ENCODE results near the gene GRIN3A.
"Not testable (repeated sequence)": the region's sequence is repeated elsewhere in the genome, so short reads cannot be mapped to it uniquely, and the experiment has no call there.

Gene GRIN3A

GRCh38 chr9:101562966-101563365 is 175.5 kb downstream of the GRIN3A start:
- Histone ChIP-seq H3K9me3 (ENCODE audit: control insufficient read depth in 2 of 2, low read length in 2 of 2) (no peaks in the 10 kb centered on the region), H3K4me1 (ENCODE audit: control insufficient read depth, insufficient read depth, low read length) (no peaks in the 10 kb centered on the region), H3K27me3 (ENCODE audit: control insufficient read depth in 1 of 2, insufficient read depth in 2 of 2, low read length in 2 of 2) (no peaks in the 10 kb centered on the region), H3K36me3 (ENCODE audit: control insufficient read depth in 2 of 2, insufficient read depth in 2 of 2, low read length in 2 of 2) (peaks cover 44 to 48% of the 10 kb centered on the region in 2 donors), H3K9ac (ENCODE audit: low read length in 2 of 2) (no peak overlapping the region), H3K27ac (ENCODE audit: low read length) (no peak overlapping the region), H3K4me3 (ENCODE audit: low read length in 2 of 2) (no peak overlapping the region)

- H3K4me3 ChIP-seq (ENCODE audit: low read length in 2 of 2) = no peak overlapping the region
- no peaks in the 10 kb centered on the region for H3K9me3 ChIP-seq (ENCODE audit: control insufficient read depth in 2 of 2, low read length in 2 of 2)
- no peak overlapping the region for H3K9ac ChIP-seq (ENCODE audit: low read length in 2 of 2)
- H3K4me1 ChIP-seq (ENCODE audit: control insufficient read depth, insufficient read depth, low read length) = no peaks in the 10 kb centered on the region
- H3K27me3 ChIP-seq (ENCODE audit: control insufficient read depth in 1 of 2, insufficient read depth in 2 of 2, low read length in 2 of 2) = no peaks in the 10 kb centered on the region
- peaks cover 48 to 53% of the 10 kb centered on the region in 2 donors for H3K36me3 ChIP-seq (ENCODE audit: control insufficient read depth in 2 of 2, insufficient read depth in 2 of 2, low read length in 2 of 2)
- H3K27ac ChIP-seq (ENCODE audit: low read length) = no peak overlapping the region
Observed at GRCh38 chr9:101561740-101562139, 176.7 kb downstream of the GRIN3A start.

GRCh38 chr9:101549472-101550098 is 188.9 kb downstream of the GRIN3A start:
- not testable (repeated sequence) for H3K9me3 ChIP-seq (ENCODE audit: control insufficient read depth in 2 of 2, low read length in 2 of 2); H3K4me1 ChIP-seq (ENCODE audit: control insufficient read depth, insufficient read depth, low read length); H3K4me3 ChIP-seq (ENCODE audit: low read length in 2 of 2); H3K27ac ChIP-seq (ENCODE audit: low read length); H3K9ac ChIP-seq (ENCODE audit: low read length in 2 of 2); H3K27me3 ChIP-seq (ENCODE audit: control insufficient read depth in 1 of 2, insufficient read depth in 2 of 2, low read length in 2 of 2)
- peaks cover 54 to 63% of the 10 kb centered on the region in 2 donors for H3K36me3 ChIP-seq (ENCODE audit: control insufficient read depth in 2 of 2, insufficient read depth in 2 of 2, low read length in 2 of 2)

GRCh38 chr9:101543098-101543735 is 195.2 kb downstream of the GRIN3A start:
- H3K9me3 ChIP-seq (ENCODE audit: control insufficient read depth in 2 of 2, low read length in 2 of 2) = no peaks in the 10 kb centered on the region
- H3K27me3 ChIP-seq (ENCODE audit: control insufficient read depth in 1 of 2, insufficient read depth in 2 of 2, low read length in 2 of 2) = no peaks in the 10 kb centered on the region
- no peak overlapping the region for H3K27ac ChIP-seq (ENCODE audit: low read length)
- H3K4me1 ChIP-seq (ENCODE audit: control insufficient read depth, insufficient read depth, low read length) = no peaks in the 10 kb centered on the region
- H3K9ac ChIP-seq (ENCODE audit: low read length in 2 of 2) = no peak overlapping the region
- peaks cover 32% of the 10 kb centered on the region in 2 donors for H3K36me3 ChIP-seq (ENCODE audit: control insufficient read depth in 2 of 2, insufficient read depth in 2 of 2, low read length in 2 of 2)
- no peak overlapping the region for H3K4me3 ChIP-seq (ENCODE audit: low read length in 2 of 2)

- no peak overlapping the region for H3K4me3 ChIP-seq (ENCODE audit: low read length in 2 of 2)
- no peaks in the 10 kb centered on the region for H3K9me3 ChIP-seq (ENCODE audit: control insufficient read depth in 2 of 2, low read length in 2 of 2)
- H3K27ac ChIP-seq (ENCODE audit: low read length) = no peak overlapping the region
- no peaks in the 10 kb centered on the region for H3K4me1 ChIP-seq (ENCODE audit: control insufficient read depth, insufficient read depth, low read length)
- peaks cover 22% of the 10 kb centered on the region in 2 donors for H3K36me3 ChIP-seq (ENCODE audit: control insufficient read depth in 2 of 2, insufficient read depth in 2 of 2, low read length in 2 of 2)
- no peaks in the 10 kb centered on the region for H3K27me3 ChIP-seq (ENCODE audit: control insufficient read depth in 1 of 2, insufficient read depth in 2 of 2, low read length in 2 of 2)
- no peak overlapping the region for H3K9ac ChIP-seq (ENCODE audit: low read length in 2 of 2)
Observed at GRCh38 chr9:101540069-101540468, 198.4 kb downstream of the GRIN3A start.

GRCh38 chr9:101536938-101537337 is 201.5 kb downstream of the GRIN3A start:
- H3K27ac ChIP-seq (ENCODE audit: low read length) = no peak overlapping the region
- H3K27me3 ChIP-seq (ENCODE audit: control insufficient read depth in 1 of 2, insufficient read depth in 2 of 2, low read length in 2 of 2) = no peaks in the 10 kb centered on the region
- no peak overlapping the region for H3K9ac ChIP-seq (ENCODE audit: low read length in 2 of 2)
- H3K36me3 ChIP-seq (ENCODE audit: control insufficient read depth in 2 of 2, insufficient read depth in 2 of 2, low read length in 2 of 2) = peaks cover 20 to 22% of the 10 kb centered on the region in 2 donors
- no peaks in the 10 kb centered on the region for H3K4me1 ChIP-seq (ENCODE audit: control insufficient read depth, insufficient read depth, low read length)
- H3K9me3 ChIP-seq (ENCODE audit: control insufficient read depth in 2 of 2, low read length in 2 of 2) = no peaks in the 10 kb centered on the region
- no peak overlapping the region for H3K4me3 ChIP-seq (ENCODE audit: low read length in 2 of 2)

- Histone ChIP-seq H3K27ac (ENCODE audit: low read length) (no peak overlapping the region), H3K9ac (ENCODE audit: low read length in 2 of 2) (no peak overlapping the region)
Observed at GRCh38 chr9:101536351-101536750, 202.1 kb downstream of the GRIN3A start.

GRCh38 chr9:101533334-101534204 is 204.9 kb downstream of the GRIN3A start, which contains the start of gene RNF20:
Gene RNF20 (plus strand): TSS chr9:101533853. CDS start chr9:101535424, 1,571 bp downstream.
- H3K9me3 ChIP-seq (ENCODE audit: control insufficient read depth in 2 of 2, low read length in 2 of 2) = no peaks in the 10 kb centered on the region
- H3K27me3 ChIP-seq (ENCODE audit: control insufficient read depth in 1 of 2, insufficient read depth in 2 of 2, low read length in 2 of 2) = no peaks in the 10 kb centered on the region
- H3K4me1 ChIP-seq (ENCODE audit: control insufficient read depth, insufficient read depth, low read length) = no peaks in the 10 kb centered on the region
- H3K9ac ChIP-seq (ENCODE audit: low read length in 2 of 2) = peak within 1 kb of the TSS; percentile 77 to 96
- H3K36me3 ChIP-seq (ENCODE audit: control insufficient read depth in 2 of 2, insufficient read depth in 2 of 2, low read length in 2 of 2) = peaks cover 12 to 18% of the 10 kb centered on the region in 2 donors
- H3K27ac ChIP-seq (ENCODE audit: low read length) = peak within 1 kb of the TSS; percentile 95
- H3K4me3 ChIP-seq (ENCODE audit: low read length in 2 of 2) = peak within 1 kb of the TSS; percentile 76 to 99

More at GRCh38 chr9:101536351-101536750, 202.1 kb downstream of the GRIN3A start:
- no peaks in the 10 kb centered on the region for H3K9me3 ChIP-seq (ENCODE audit: control insufficient read depth in 2 of 2, low read length in 2 of 2)
- H3K36me3 ChIP-seq (ENCODE audit: control insufficient read depth in 2 of 2, insufficient read depth in 2 of 2, low read length in 2 of 2) = peaks cover 20 to 22% of the 10 kb centered on the region in 2 donors
- no peak overlapping the region for H3K4me3 ChIP-seq (ENCODE audit: low read length in 2 of 2)
- H3K27me3 ChIP-seq (ENCODE audit: control insufficient read depth in 1 of 2, insufficient read depth in 2 of 2, low read length in 2 of 2) = no peaks in the 10 kb centered on the region
- no peaks in the 10 kb centered on the region for H3K4me1 ChIP-seq (ENCODE audit: control insufficient read depth, insufficient read depth, low read length)

- H3K4me3 ChIP-seq (ENCODE audit: low read length in 2 of 2) = no peak overlapping the region
- H3K4me1 ChIP-seq (ENCODE audit: control insufficient read depth, insufficient read depth, low read length) = no peaks in the 10 kb centered on the region
- no peaks in the 10 kb centered on the region for H3K36me3 ChIP-seq (ENCODE audit: control insufficient read depth in 2 of 2, insufficient read depth in 2 of 2, low read length in 2 of 2)
- H3K27me3 ChIP-seq (ENCODE audit: control insufficient read depth in 1 of 2, insufficient read depth in 2 of 2, low read length in 2 of 2) = no peaks in the 10 kb centered on the region
- H3K27ac ChIP-seq (ENCODE audit: low read length) = no peak overlapping the region
- H3K9ac ChIP-seq (ENCODE audit: low read length in 2 of 2) = no peak overlapping the region
- no peaks in the 10 kb centered on the region for H3K9me3 ChIP-seq (ENCODE audit: control insufficient read depth in 2 of 2, low read length in 2 of 2)
Observed at GRCh38 chr9:101530076-101530711, 208.3 kb downstream of the GRIN3A start.

GRCh38 chr9:101528015-101528414 is 210.4 kb downstream of the GRIN3A start:
- no peak overlapping the region for H3K4me3 ChIP-seq (ENCODE audit: low read length in 2 of 2)
- H3K4me1 ChIP-seq (ENCODE audit: control insufficient read depth, insufficient read depth, low read length) = no peaks in the 10 kb centered on the region
- no peaks in the 10 kb centered on the region for H3K36me3 ChIP-seq (ENCODE audit: control insufficient read depth in 2 of 2, insufficient read depth in 2 of 2, low read length in 2 of 2)
- no peaks in the 10 kb centered on the region for H3K27me3 ChIP-seq (ENCODE audit: control insufficient read depth in 1 of 2, insufficient read depth in 2 of 2, low read length in 2 of 2)
- no peaks in the 10 kb centered on the region for H3K9me3 ChIP-seq (ENCODE audit: control insufficient read depth in 2 of 2, low read length in 2 of 2)
- no peak overlapping the region for H3K27ac ChIP-seq (ENCODE audit: low read length)
- H3K9ac ChIP-seq (ENCODE audit: low read length in 2 of 2) = no peak overlapping the region

Data from stomach smooth muscle (tissue), 2 donors.